NCI-H2029 (cell line): ENCODE data around the gene NKX2-3.

Experiments
- DNase-seq: peaks from one replicate; lab custom pipeline; 2025; lab: John Stamatoyannopoulos, UW

NKX2-3 gene

GRCh38 chr10:99526861-99527504, 5.8 kb upstream of the NKX2-3 start:
- no peak for DNase-seq

GRCh38 chr10:99527526-99528493, 4.9 kb upstream of the NKX2-3 start:
- no peak for DNase-seq

GRCh38 chr10:99528494-99529441, 4.0 kb upstream of the NKX2-3 start:
- no peak for DNase-seq

GRCh38 chr10:99529591-99530107, 3.1 kb upstream of the NKX2-3 start:
- DNase-seq: no peak

GRCh38 chr10:99530108-99531025, 2.4 kb upstream of the NKX2-3 start:
- no peak for DNase-seq

- no peak for DNase-seq
These were observed 1.6 kb upstream of the NKX2-3 start for GRCh38 chr10:99531026-99531695.

GRCh38 chr10:99531696-99532593, 797 bp upstream of the NKX2-3 start:
- no peak for DNase-seq

GRCh38 chr10:99533496-99534449, 1.0 kb downstream of the NKX2-3 start:
- DNase-seq: no peak

GRCh38 chr10:99534450-99534938, 1.8 kb downstream of the NKX2-3 start:
- DNase-seq: no peak

GRCh38 chr10:99534939-99535763, 2.4 kb downstream of the NKX2-3 start:
- DNase-seq: no peak

- DNase-seq: no peak
These were observed 3.1 kb downstream of the NKX2-3 start for GRCh38 chr10:99535764-99536337.

GRCh38 chr10:99536338-99537085, 3.8 kb downstream of the NKX2-3 start:
- DNase-seq: no peak

- DNase-seq: no peak
These were observed 4.6 kb downstream of the NKX2-3 start for GRCh38 chr10:99537086-99537988.

GRCh38 chr10:99537989-99538917, 5.5 kb downstream of the NKX2-3 start:
- no peak for DNase-seq
